DMS53 (cell line): Measurements from ENCODE around the gene CAPN12.

ENCODE experiments used
- DNase-seq: peaks from one replicate; lab custom pipeline; 2025; lab: John Stamatoyannopoulos, UW

The CAPN12 gene

GRCh38 chr19:38710416-38710702 is 33.9 kb downstream of the CAPN12 start:
- DNase-seq = no peak

GRCh38 chr19:38709671-38710415 is 34.4 kb downstream of the CAPN12 start:
- no peak for DNase-seq

GRCh38 chr19:38709119-38709518 is 35.2 kb downstream of the CAPN12 start:
- no peak for DNase-seq

GRCh38 chr19:38708413-38709024 is 35.8 kb downstream of the CAPN12 start:
- DNase-seq = no peak

GRCh38 chr19:38707512-38708114 is 36.7 kb downstream of the CAPN12 start:
- peak; percentile 30 for DNase-seq

- DNase-seq = no peak
Measured at GRCh38 chr19:38706792-38707511, 37.3 kb downstream of the CAPN12 start.

GRCh38 chr19:38705197-38706019 is 38.9 kb downstream of the CAPN12 start:
- DNase-seq = no peak

- no peak for DNase-seq
Measured at GRCh38 chr19:38704488-38705026, 39.7 kb downstream of the CAPN12 start.

- no peak for DNase-seq
Measured at GRCh38 chr19:38703509-38703908, 40.8 kb downstream of the CAPN12 start.

- DNase-seq = no peak
Measured at GRCh38 chr19:38702278-38702677, 42.0 kb downstream of the CAPN12 start.

GRCh38 chr19:38701455-38702063 is 42.7 kb downstream of the CAPN12 start:
- DNase-seq = no peak

GRCh38 chr19:38700902-38701454 is 43.3 kb downstream of the CAPN12 start:
- no peak for DNase-seq

GRCh38 chr19:38700350-38700901 is 43.8 kb downstream of the CAPN12 start:
- no peak for DNase-seq

- DNase-seq = no peak
Measured at GRCh38 chr19:38699647-38700349, 44.5 kb downstream of the CAPN12 start.

- DNase-seq = no peak
Measured at GRCh38 chr19:38699027-38699346, 45.3 kb downstream of the CAPN12 start.

- no peak for DNase-seq
Measured at GRCh38 chr19:38698225-38699026, 45.8 kb downstream of the CAPN12 start.

- DNase-seq = no peak
Measured at GRCh38 chr19:38697641-38698071, 46.6 kb downstream of the CAPN12 start.

GRCh38 chr19:38697197-38697596 is 47.1 kb downstream of the CAPN12 start:
- no peak for DNase-seq

- DNase-seq = no peak
Measured at GRCh38 chr19:38696729-38697055, 47.6 kb downstream of the CAPN12 start.
